H1 (cell line): Measurements from ENCODE around the gene PRR27. TPM values are rescaled to one million over a fixed set of nuclear protein-coding genes. Genes with fewer than 3 reads are reported as not detected.

Experiments
- CTCF ChIA-PET: fragments of 300-600 bp; sonication (Branson Sonifier 250); formaldehyde crosslinking; loops from one replicate; lab custom pipeline; 2021; ENCODE audit not compliant: partially characterized antibody; lab: Charles Lee
- POLR2A ChIA-PET: fragments of 300-600 bp; sonication (Branson Sonifier 250); formaldehyde crosslinking; loops from one replicate; lab custom pipeline; 2021; ENCODE audit warnings: inconsistent platforms; ENCODE audit not compliant: partially characterized antibody; lab: Charles Lee
- DNase-seq, 2 experiments: peaks; one replicate each; pipeline versions ENCODE4 v3.0.0 to v3.0.0-alpha.2; 2010 to 2022; ENCODE audit warnings: low spot score in 2 of 2, low read depth in 1 of 2, mixed read lengths in 1 of 2
- FAIRE-seq: peaks from 2 replicates; lab custom pipeline; 2011; peaks lifted over from hg19 to GRCh38; lab: Jason Lieb, UNC
- H2AFZ ChIP-seq: 2 replicates; pipeline ENCODE4 v1.8.1; 2012; ENCODE audit warnings: low read length, inconsistent platforms
- H2AK5ac ChIP-seq: 2 replicates; pipeline ENCODE4 v1.6.1; 2013; ENCODE audit warnings: low read depth, low read length
- H2BK120ac ChIP-seq: replicated peaks from 2 replicates; pipeline ENCODE3; 2013; ENCODE audit warnings: low read depth, low read length, inconsistent platforms
- H2BK12ac ChIP-seq: 2 replicates; pipeline ENCODE4 v1.6.1; 2013; ENCODE audit warnings: low read depth, low read length
- H2BK15ac ChIP-seq: 2 replicates; pipeline ENCODE4 v1.6.1; 2013; ENCODE audit warnings: low read length
- H2BK20ac ChIP-seq: 2 replicates; pipeline ENCODE4 v1.6.1; 2013; ENCODE audit warnings: low read length
- H2BK5ac ChIP-seq: 2 replicates; pipeline ENCODE4 v1.6.1; 2013; ENCODE audit warnings: low read depth, low read length
- H3K14ac ChIP-seq: 2 replicates; pipeline ENCODE4 v1.6.1; 2013; ENCODE audit warnings: inconsistent platforms; ENCODE audit not compliant: insufficient read length
- H3K18ac ChIP-seq: 2 replicates; pipeline ENCODE4 v1.6.1; 2013; ENCODE audit warnings: low read length; ENCODE audit errors: extremely low read depth
- H3K23ac ChIP-seq: 2 replicates; pipeline ENCODE4 v1.6.1; 2013; ENCODE audit warnings: inconsistent platforms; ENCODE audit not compliant: insufficient read length
- H3K23me2 ChIP-seq: 2 replicates; pipeline ENCODE4 v1.6.1; 2013; ENCODE audit warnings: low read depth, low read length
- H3K27ac ChIP-seq: 2 replicates; pipeline ENCODE4 v1.6.1; 2011; ENCODE audit warnings: low read depth, low read length, inconsistent platforms
- H3K27me3 ChIP-seq, 4 experiments: replicated peaks in 1 of 4; 1 replicate in 1 of 4; 2 replicates in 3 of 4; pipeline versions ENCODE4 v1.6.1 to v1.8.1; 2011 to 2013; ENCODE audit warnings: low read length in 3 of 4, mild to moderate bottlenecking in 3 of 4, inconsistent platforms in 2 of 4, mixed read lengths in 2 of 4, moderate library complexity in 1 of 4; ENCODE audit not compliant: control insufficient read depth in 3 of 4, insufficient read depth in 3 of 4; ENCODE audit errors: extremely low read depth in 1 of 4
- H3K36me3 ChIP-seq, 4 experiments: 2 replicates each; pipeline versions ENCODE4 v1.6.1 to v1.8.1; 2011 to 2013; ENCODE audit warnings: mild to moderate bottlenecking in 4 of 4, low read length in 3 of 4, moderate library complexity in 2 of 4, control low read depth in 1 of 4, inconsistent platforms in 1 of 4; ENCODE audit not compliant: insufficient read depth in 4 of 4, control insufficient read depth in 2 of 4
- H3K4ac ChIP-seq: replicated peaks from 2 replicates; pipeline ENCODE3; 2013; ENCODE audit warnings: low read length, low read depth, mixed read lengths, inconsistent platforms; ENCODE audit not compliant: insufficient read length
- H3K4me1 ChIP-seq, 4 experiments: replicated peaks in 1 of 4; 1 replicate in 1 of 4; 2 replicates in 3 of 4; pipeline versions ENCODE4 v1.6.1 to v1.8.1; 2011 to 2013; ENCODE audit warnings: low read length in 3 of 4, inconsistent platforms in 2 of 4, mixed read lengths in 1 of 4; ENCODE audit not compliant: insufficient read depth in 4 of 4, control insufficient read depth in 3 of 4
- H3K4me2 ChIP-seq, 2 experiments: 2 replicates each; pipeline versions ENCODE4 v1.6.1 to v1.8.1; 2011 to 2013; ENCODE audit warnings: low read depth in 2 of 2, low read length in 2 of 2, control low read depth in 1 of 2, inconsistent platforms in 1 of 2, mild to moderate bottlenecking in 1 of 2; ENCODE audit not compliant: insufficient read depth in 1 of 2
- H3K4me3 ChIP-seq, 4 experiments: fragments of 200-600, 300-600 bp in 1 of 4; sonication (generic), shearing (Covaris generic), sonication (Bioruptor Twin) in 1 of 4; 2 replicates each; pipeline versions ENCODE4 v1.5.1 to v1.8.1; 2011 to 2016; ENCODE audit warnings: low read length in 4 of 4, low read depth in 3 of 4, control low read depth in 2 of 4, inconsistent platforms in 2 of 4, mild to moderate bottlenecking in 2 of 4, mixed read lengths in 1 of 4, moderate library complexity in 1 of 4; ENCODE audit not compliant: insufficient read depth in 2 of 4; ENCODE audit errors: extremely low read depth in 1 of 4
- H3K56ac ChIP-seq: replicated peaks from 2 replicates; pipeline ENCODE3; 2013; ENCODE audit warnings: low read depth, mild to moderate bottlenecking, mixed read lengths, low read length, inconsistent platforms; ENCODE audit not compliant: insufficient read length
- H3K79me1 ChIP-seq: 2 replicates; pipeline ENCODE4 v1.6.1; 2013; ENCODE audit warnings: low read depth, low read length, control low read depth
- H3K79me2 ChIP-seq, 2 experiments: 2 replicates each; pipeline versions ENCODE4 v1.6.1 to v1.8.1; 2012 to 2013; ENCODE audit warnings: low read length in 2 of 2, mild to moderate bottlenecking in 2 of 2, inconsistent platforms in 1 of 2; ENCODE audit not compliant: insufficient read depth in 2 of 2, control insufficient read depth in 1 of 2
- H3K9ac ChIP-seq, 4 experiments: replicated peaks in 1 of 4; 1 replicate in 1 of 4; 2 replicates in 3 of 4; pipeline versions ENCODE4 v1.6.1 to v1.8.1; 2011 to 2013; ENCODE audit warnings: low read depth in 3 of 4, low read length in 3 of 4, control low read depth in 2 of 4, mild to moderate bottlenecking in 2 of 4, moderate library complexity in 2 of 4, inconsistent platforms in 1 of 4; ENCODE audit errors: extremely low read depth in 1 of 4
- H3K9me3 ChIP-seq, 2 experiments: 2 replicates each; pipeline versions ENCODE4 v1.6.1 to v1.8.1; 2012 to 2013; ENCODE audit warnings: mild to moderate bottlenecking in 2 of 2, moderate library complexity in 2 of 2, control low read depth in 1 of 2, inconsistent platforms in 1 of 2, low read depth in 1 of 2, low read length in 1 of 2, mixed read lengths in 1 of 2; ENCODE audit not compliant: insufficient read depth in 2 of 2
- H4K20me1 ChIP-seq, 2 experiments: replicated peaks in 1 of 2; 2 replicates each; pipeline versions ENCODE3 to v1.8.1; 2011 to 2013; ENCODE audit warnings: inconsistent platforms in 2 of 2, low read length in 2 of 2, mild to moderate bottlenecking in 1 of 2; ENCODE audit not compliant: insufficient read depth in 2 of 2, control insufficient read depth in 1 of 2
- H4K5ac ChIP-seq: 2 replicates; pipeline ENCODE4 v1.6.1; 2013; ENCODE audit warnings: low read length, low read depth, mixed read lengths, inconsistent platforms; ENCODE audit not compliant: insufficient read length
- H4K8ac ChIP-seq: 2 replicates; pipeline ENCODE4 v1.8.0; 2013; ENCODE audit warnings: mild to moderate bottlenecking, moderate library complexity, low read length, inconsistent platforms; ENCODE audit not compliant: insufficient read depth; ENCODE audit errors: extremely low read depth
- H4K91ac ChIP-seq: replicated peaks from 2 replicates; pipeline ENCODE3; 2013; ENCODE audit warnings: low read length, mixed read lengths, inconsistent platforms; ENCODE audit not compliant: insufficient read length
- ASH2L ChIP-seq: fragments of 200-600, 300-600 bp; sonication (generic); IDR thresholded peaks from one replicate; pipeline ENCODE4 v1.7.1; 2017; ENCODE audit warnings: low read length
- ATF2 ChIP-seq: IDR thresholded peaks from 2 replicates; pipeline ENCODE4 v1.6.1; 2012; ENCODE audit warnings: low read length, inconsistent platforms
- CEBPB ChIP-seq: IDR thresholded peaks from 2 replicates; pipeline ENCODE4 v1.6.1; 2012; ENCODE audit warnings: low read depth, low read length
- CHD1 ChIP-seq: IDR thresholded peaks from 2 replicates; pipeline ENCODE4 v1.6.1; 2012; ENCODE audit warnings: low read depth, low read length, improper control_type of control experiment
- EP300 ChIP-seq, 2 experiments: IDR thresholded peaks; 1 replicate in 1 of 2; 2 replicates in 1 of 2; pipeline ENCODE4 v1.6.1; 2011 to 2012; ENCODE audit warnings: low read depth in 2 of 2, low read length in 2 of 2, mild to moderate bottlenecking in 2 of 2, borderline replicate concordance in 1 of 2, inconsistent platforms in 1 of 2, moderate library complexity in 1 of 2
- FOSL1 ChIP-seq: IDR thresholded peaks from 2 replicates; pipeline ENCODE4 v1.6.1; 2011; ENCODE audit warnings: mild to moderate bottlenecking, low read depth, low read length, moderate library complexity; ENCODE audit not compliant: insufficient read depth
- HDAC6 ChIP-seq: IDR thresholded peaks from one replicate; pipeline ENCODE4 v1.7.1; 2012; ENCODE audit warnings: low read depth, mild to moderate bottlenecking, inconsistent platforms, low read length, moderate library complexity
- KDM4A ChIP-seq: IDR thresholded peaks from one replicate; pipeline ENCODE4 v1.7.1; 2012; ENCODE audit warnings: low read depth, mild to moderate bottlenecking, moderate library complexity, low read length, inconsistent platforms; ENCODE audit not compliant: severe bottlenecking
- MAFK ChIP-seq: IDR thresholded peaks from 2 replicates; pipeline ENCODE4 v1.6.1; 2012; ENCODE audit warnings: low read depth, mild to moderate bottlenecking, improper control_type of control experiment, low read length
- RBBP5 ChIP-seq: IDR thresholded peaks from 2 replicates; pipeline ENCODE4 v1.7.1; 2012; ENCODE audit warnings: low read depth, mild to moderate bottlenecking, inconsistent platforms, low read length, moderate library complexity, borderline replicate concordance
- SIN3A ChIP-seq, 2 experiments: IDR thresholded peaks in 1 of 2; conservative IDR thresholded peaks in 1 of 2; 2 replicates each; pipeline ENCODE4 v1.6.1; 2011 to 2012; ENCODE audit warnings: low read length in 2 of 2, improper control_type of control experiment in 1 of 2, low read depth in 1 of 2, mild to moderate bottlenecking in 1 of 2
- SP1 ChIP-seq: IDR thresholded peaks from 2 replicates; pipeline ENCODE4 v1.6.1; 2011; ENCODE audit warnings: low read depth, low read length
- SP2 ChIP-seq: IDR thresholded peaks from 2 replicates; pipeline ENCODE4 v1.6.1; 2012; ENCODE audit warnings: mild to moderate bottlenecking, low read length, inconsistent platforms
- SP4 ChIP-seq: IDR thresholded peaks from 2 replicates; pipeline ENCODE4 v1.6.1; 2012; ENCODE audit warnings: low read length, inconsistent platforms
- WGBS, 2 experiments: shearing (Covaris generic) in 1 of 2; methylation state at CpG; one replicate each; pipeline versions ENCODE4 v1.1.6 to v1.1.7; 2013 to 2015; ENCODE audit warnings: low lambda C conversion rate in 2 of 2, mixed read lengths in 2 of 2, inconsistent platforms in 1 of 2, low coverage in 1 of 2, missing lambda C conversion rate in 1 of 2; ENCODE audit not compliant: insufficient replicate concordance in 2 of 2, insufficient coverage in 1 of 2, insufficient read length in 1 of 2; ENCODE audit errors: extremely low coverage in 1 of 2, missing lambda C conversion rate in 1 of 2; 5-methylcytosine and 5-hydroxymethylcytosine counted together
- polyA plus RNA-seq, 7 experiments: library from polyadenylated mRNA; depleted of rRNA in 3 of 7; stranded (reverse) in 5 of 7; unstranded in 2 of 7; fragments of >200 nt in 5 of 7; fragments of 200-250 nt in 2 of 7; gene quantifications; 1 replicate in 5 of 7; 2 replicates in 1 of 7; 4 replicates in 1 of 7; pipeline versions ENCODE4 v1.2.1 to v1.2.3, GENCODE V29; 2011 to 2013; ENCODE audit warnings: missing spikeins in 2 of 7, mixed read lengths in 2 of 7
- total RNA-seq: library from RNA; stranded (reverse); fragmentation: NEBNext Ultra II Directional; extraction: Animal tissue kit (Norgen Biotek cat#: 25700); gene quantifications from 2 replicates; pipeline ENCODE4 v1.2.1, GENCODE V29; 2021

The PRR27 gene
- total and polyA plus RNA-seq, 2 of the 8 experiments (the other 6 are each of a cell fraction or from before 2014, with no cell fraction given), result not detected

- no peak overlapping the region for H3K14ac ChIP-seq
- H3K4me3 ChIP-seq, result no peak overlapping the region
- no peak for TF ChIP-seq EP300 (IDR thresholded peaks at IDR 0.05; ENCODE audit: borderline replicate concordance in 1 of 2, low read depth in 2 of 2, low read length in 2 of 2)
- TF ChIP-seq FOSL1, result no peak
- no peak for TF ChIP-seq SP2
- TF ChIP-seq HDAC6, result no peak
- no peak for TF ChIP-seq RBBP5
- TF ChIP-seq ASH2L, result no peak
- no peak for TF ChIP-seq CHD1
- TF ChIP-seq SP4, result no peak
- TF ChIP-seq MAFK, result no peak
- no peak for TF ChIP-seq ATF2
- TF ChIP-seq KDM4A, result no peak
- no peak for TF ChIP-seq CEBPB
- no peak for TF ChIP-seq SIN3A (conservative IDR thresholded peaks at IDR 0.05 in 1 of 2, IDR thresholded peaks at IDR 0.05 in 1 of 2; ENCODE audit: low read depth in 1 of 2, low read length in 2 of 2)
- TF ChIP-seq SP1, result no peak
These were observed 40.4 kb upstream of the PRR27 start for GRCh38 chr4:70113656-70114055.

More at GRCh38 chr4:70113656-70114055, 40.4 kb upstream of the PRR27 start:
- Histone ChIP-seq H3K23ac (no peak overlapping the region), H2BK15ac (no peak overlapping the region), H2AK5ac (no peak overlapping the region), H2BK120ac (no peak overlapping the region), H2BK20ac (no peak overlapping the region), H4K5ac (no peak overlapping the region), H3K56ac (no peak overlapping the region), H2BK5ac (no peak overlapping the region), H4K8ac (no peak overlapping the region), H3K4ac (no peak overlapping the region), H3K27ac (no peak overlapping the region), H3K23me2 (no peaks in the 10 kb centered on the region), H3K9ac (no peak overlapping the region), H3K9me3 (no peaks in the 10 kb centered on the region), H2BK12ac (no peak overlapping the region), H3K27me3 (no peaks in the 10 kb centered on the region), H3K4me2 (no peak overlapping the region), H3K79me2 (no peaks in the 10 kb centered on the region), H3K36me3 (no peaks in the 10 kb centered on the region), H3K18ac (no peak overlapping the region), H2AFZ (no peak overlapping the region), H4K91ac (no peak overlapping the region), H3K79me1 (no peaks in the 10 kb centered on the region), H4K20me1 (no peaks in the 10 kb centered on the region), H3K4me1 (no peaks in the 10 kb centered on the region)
- DNase-seq, result no peak
- ChIA-PET CTCF (no interaction called here), POLR2A (no interaction called here)
- no peak for FAIRE-seq
- 89% methylated on average over 1 of the region's 1 CpG; no CpG with 5 or more reads in 1 of the 2 experiments for WGBS, 2 experiments
